NCI-H2196 treated with DMSO at 0.1 percent for 48 hours (cell line): ENCODE measurements around the gene MSI2.
A peak's percentile ranks its signal among the peaks of the same experiment; 100 is the strongest.

ENCODE experiments used
- DNase-seq: peaks from one replicate; lab custom pipeline; 2025; ENCODE audit not compliant: unreplicated experiment; lab: John Stamatoyannopoulos, UW

MSI2 gene

GRCh38 chr17:57388131-57388725 is 131.9 kb downstream of the MSI2 start:
- no peak for DNase-seq

- DNase-seq: no peak
These were observed 133.2 kb downstream of the MSI2 start for GRCh38 chr17:57389473-57389872.

- DNase-seq: peak; percentile 77
These were observed 134.9 kb downstream of the MSI2 start for GRCh38 chr17:57391076-57391825.

GRCh38 chr17:57391857-57392471 is 135.6 kb downstream of the MSI2 start:
- DNase-seq: no peak

- no peak for DNase-seq
These were observed 137.0 kb downstream of the MSI2 start for GRCh38 chr17:57393368-57393767.

- no peak for DNase-seq
These were observed 138.1 kb downstream of the MSI2 start for GRCh38 chr17:57394375-57394774.

- no peak for DNase-seq
These were observed 139.5 kb downstream of the MSI2 start for GRCh38 chr17:57395721-57396321.

- DNase-seq: no peak
These were observed 140.2 kb downstream of the MSI2 start for GRCh38 chr17:57396511-57396921.

GRCh38 chr17:57397402-57397801 is 141.1 kb downstream of the MSI2 start:
- DNase-seq: no peak

GRCh38 chr17:57399690-57400089 is 143.4 kb downstream of the MSI2 start:
- DNase-seq: no peak

- DNase-seq: no peak
These were observed 144.3 kb downstream of the MSI2 start for GRCh38 chr17:57400648-57401047.

- DNase-seq: no peak
These were observed 145.5 kb downstream of the MSI2 start for GRCh38 chr17:57401556-57402488.

- no peak for DNase-seq
These were observed 146.4 kb downstream of the MSI2 start for GRCh38 chr17:57402681-57403180.

GRCh38 chr17:57403236-57403635 is 146.9 kb downstream of the MSI2 start:
- no peak for DNase-seq

GRCh38 chr17:57404073-57404472 is 147.8 kb downstream of the MSI2 start:
- no peak for DNase-seq

- DNase-seq: no peak
These were observed 148.6 kb downstream of the MSI2 start for GRCh38 chr17:57404795-57405490.

GRCh38 chr17:57405491-57406072 is 149.3 kb downstream of the MSI2 start:
- DNase-seq: no peak

- DNase-seq: no peak
These were observed 150.0 kb downstream of the MSI2 start for GRCh38 chr17:57406131-57406980.

GRCh38 chr17:57406981-57407286 is 150.6 kb downstream of the MSI2 start:
- DNase-seq: no peak
